Osteocyte (in vitro differentiated cells): Measurements from ENCODE around the gene MAPK8IP3. TPM values are rescaled to one million over a fixed set of nuclear protein-coding genes. Genes with fewer than 3 reads are reported as not detected.

ENCODE experiments used
- DNase-seq: peaks from one replicate; pipeline ENCODE4 v3.0.0; 2021; ENCODE audit warnings: mixed read lengths; ENCODE audit not compliant: unreplicated experiment; ENCODE audit errors: extremely low spot score
- H3K27ac Mint-ChIP-seq: one replicate; pipeline ENCODE4 v1.8.0; 2021; ENCODE audit warnings: mild to moderate bottlenecking, mixed read lengths; ENCODE audit not compliant: unreplicated experiment
- H3K27me3 Mint-ChIP-seq: one replicate; pipeline ENCODE4 v1.8.0; 2021; ENCODE audit warnings: mixed read lengths; ENCODE audit not compliant: unreplicated experiment
- H3K36me3 Mint-ChIP-seq: one replicate; pipeline ENCODE4 v1.8.0; 2021; ENCODE audit warnings: mixed read lengths; ENCODE audit not compliant: unreplicated experiment
- H3K4me1 Mint-ChIP-seq: one replicate; pipeline ENCODE4 v1.8.0; 2021; ENCODE audit warnings: mixed read lengths; ENCODE audit not compliant: unreplicated experiment
- H3K4me3 Mint-ChIP-seq: one replicate; pipeline ENCODE4 v1.8.0; 2021; ENCODE audit warnings: mild to moderate bottlenecking, moderate library complexity, mixed read lengths; ENCODE audit not compliant: unreplicated experiment
- H3K9me3 Mint-ChIP-seq: one replicate; pipeline ENCODE4 v1.8.0; 2021; ENCODE audit warnings: mixed read lengths; ENCODE audit not compliant: unreplicated experiment
- CTCF ChIP-seq: fragments of 200-600 bp; sonication (generic); IDR thresholded peaks from 2 replicates; pipeline ENCODE4 v1.5.0; 2021; ENCODE audit warnings: antibody characterized with exemption, mild to moderate bottlenecking, moderate library complexity
- total RNA-seq: library from RNA; stranded (reverse); gene quantifications from 2 replicates; pipeline ENCODE4 v1.2.1, GENCODE V29; 2021

The MAPK8IP3 gene
- total RNA-seq, 1 donor from 2014 or later: 105 TPM

- H3K27ac Mint-ChIP-seq: no peak overlapping the region
- no peak for DNase-seq
- H3K4me3 Mint-ChIP-seq: no peak overlapping the region
- no peaks in the 10 kb centered on the region for H3K4me1 Mint-ChIP-seq
- TF ChIP-seq CTCF: no peak
- H3K36me3 Mint-ChIP-seq: peaks cover 43% of the 10 kb centered on the region
- H3K27me3 Mint-ChIP-seq: no peaks in the 10 kb centered on the region
- no peaks in the 10 kb centered on the region for H3K9me3 Mint-ChIP-seq
These were observed 44.2 kb upstream of the MAPK8IP3 start for GRCh38 chr16:1661826-1662225.

- no peak for TF ChIP-seq CTCF
- DNase-seq: no peak
- no peaks in the 10 kb centered on the region for H3K27me3 Mint-ChIP-seq
- H3K4me3 Mint-ChIP-seq: no peak overlapping the region
- H3K36me3 Mint-ChIP-seq: peaks cover 49% of the 10 kb centered on the region
- no peak overlapping the region for H3K27ac Mint-ChIP-seq
- H3K4me1 Mint-ChIP-seq: no peaks in the 10 kb centered on the region
- no peaks in the 10 kb centered on the region for H3K9me3 Mint-ChIP-seq
These were observed 43.5 kb upstream of the MAPK8IP3 start for GRCh38 chr16:1662543-1662942.

- no peak for DNase-seq
- TF ChIP-seq CTCF: no peak
- Mint-ChIP-seq H3K4me3 (no peak overlapping the region), H3K27me3 (no peaks in the 10 kb centered on the region), H3K27ac (no peak overlapping the region), H3K36me3 (peaks cover 61% of the 10 kb centered on the region), H3K9me3 (no peaks in the 10 kb centered on the region), H3K4me1 (no peaks in the 10 kb centered on the region)
These were observed 40.2 kb upstream of the MAPK8IP3 start for GRCh38 chr16:1665829-1666228.

- no peak for DNase-seq
- TF ChIP-seq CTCF: no peak
- no peak overlapping the region for H3K4me3 Mint-ChIP-seq
- peaks cover 65% of the 10 kb centered on the region for H3K36me3 Mint-ChIP-seq
- H3K27ac Mint-ChIP-seq: no peak overlapping the region
- H3K9me3 Mint-ChIP-seq: no peaks in the 10 kb centered on the region
- H3K27me3 Mint-ChIP-seq: no peaks in the 10 kb centered on the region
- no peaks in the 10 kb centered on the region for H3K4me1 Mint-ChIP-seq
These were observed 39.7 kb upstream of the MAPK8IP3 start for GRCh38 chr16:1666316-1666715.

GRCh38 chr16:1667271-1667670 is 38.7 kb upstream of the MAPK8IP3 start:
- Mint-ChIP-seq H3K27ac (no peak overlapping the region), H3K36me3 (peaks cover 67% of the 10 kb centered on the region), H3K4me3 (no peak overlapping the region), H3K4me1 (no peaks in the 10 kb centered on the region), H3K9me3 (no peaks in the 10 kb centered on the region), H3K27me3 (no peaks in the 10 kb centered on the region)
- no peak for DNase-seq
- TF ChIP-seq CTCF: no peak
